ENCODE results near the gene ARID5B. TPM values are rescaled to one million over a fixed set of nuclear protein-coding genes. Genes with fewer than 3 reads are reported as not detected.

Gene ARID5B
- polyA plus RNA-seq, 4 donors, result 47.6 to 56.4 (median 51.1) TPM

DNA sequence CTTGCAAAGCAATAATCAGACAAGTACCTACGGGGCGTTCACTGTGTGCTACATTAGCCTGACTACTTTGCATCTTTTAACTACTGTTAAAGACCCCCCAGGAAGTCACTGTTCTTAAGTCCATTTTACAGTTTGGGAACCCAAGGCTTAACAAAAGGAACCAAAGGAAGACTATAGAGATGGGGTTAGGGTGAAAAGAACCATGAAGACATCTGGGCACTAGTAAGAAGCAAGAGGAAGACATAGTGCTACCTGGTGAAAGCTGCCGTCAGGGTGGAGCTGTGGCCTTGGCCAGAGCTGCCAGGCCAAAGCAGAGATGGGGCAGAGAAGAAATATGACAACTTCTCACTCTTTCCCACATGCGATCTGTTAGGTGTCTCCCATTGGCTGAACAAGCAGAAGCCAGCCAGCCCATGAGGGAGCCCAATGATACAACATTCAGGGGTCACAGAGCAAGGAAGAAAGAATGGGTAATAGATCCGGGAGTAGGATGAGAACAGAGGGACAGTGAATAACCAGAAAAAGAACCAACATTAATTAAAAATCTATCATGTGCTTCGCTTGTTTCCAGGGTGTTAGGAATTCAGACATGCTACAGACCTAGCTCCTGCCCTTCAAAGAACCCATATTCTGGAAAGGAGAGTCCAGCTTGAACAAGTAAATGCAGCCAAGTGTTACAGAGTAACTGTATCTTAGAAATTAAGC lies 85.4 kb downstream of the ARID5B start:
- no peak for DNase-seq (ENCODE audit: low read depth in 4 of 4, low spot score in 3 of 4)

DNA sequence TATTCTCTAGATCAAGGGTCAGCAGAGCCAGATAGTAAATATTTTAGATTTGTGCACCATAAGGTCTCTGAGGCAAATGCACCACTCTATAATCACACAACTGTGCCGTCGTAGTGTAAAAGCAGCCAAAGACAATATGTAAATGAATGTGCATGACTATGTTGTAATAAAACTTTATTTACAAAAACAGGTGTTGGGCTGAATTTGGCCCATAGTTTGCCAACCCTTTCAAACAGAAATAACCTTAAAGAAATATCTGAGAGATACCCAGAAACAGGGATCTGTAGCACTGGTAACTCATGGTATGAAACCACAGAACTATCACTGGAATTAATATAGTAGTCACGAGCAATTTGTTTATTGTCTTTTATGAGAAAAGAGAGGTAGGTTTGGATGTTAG lies 86.0 kb downstream of the ARID5B start:
- no peak for DNase-seq (ENCODE audit: low read depth in 4 of 4, low spot score in 3 of 4)

DNA sequence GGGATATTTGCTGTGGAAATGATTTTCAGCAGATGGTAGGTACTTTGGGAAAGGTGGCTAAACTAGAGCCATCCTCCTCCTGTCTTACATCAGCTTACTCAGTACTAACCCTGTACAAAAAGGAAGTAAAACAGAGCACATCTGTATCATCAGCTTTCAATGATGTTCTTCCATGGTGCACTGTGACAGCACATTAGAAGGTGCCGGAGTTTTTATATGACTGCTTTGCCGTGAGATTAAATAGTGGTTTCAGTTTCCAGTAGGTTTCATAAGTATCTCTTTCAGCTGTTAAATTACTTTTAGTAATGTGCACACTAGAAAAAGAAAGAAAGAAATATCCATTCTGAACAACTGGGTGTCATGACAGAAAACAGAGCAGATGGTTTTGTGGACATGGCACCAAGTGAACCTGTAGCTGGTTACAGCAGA lies 86.5 kb downstream of the ARID5B start:
- no peak for DNase-seq (ENCODE audit: low read depth in 4 of 4, low spot score in 3 of 4)

DNA sequence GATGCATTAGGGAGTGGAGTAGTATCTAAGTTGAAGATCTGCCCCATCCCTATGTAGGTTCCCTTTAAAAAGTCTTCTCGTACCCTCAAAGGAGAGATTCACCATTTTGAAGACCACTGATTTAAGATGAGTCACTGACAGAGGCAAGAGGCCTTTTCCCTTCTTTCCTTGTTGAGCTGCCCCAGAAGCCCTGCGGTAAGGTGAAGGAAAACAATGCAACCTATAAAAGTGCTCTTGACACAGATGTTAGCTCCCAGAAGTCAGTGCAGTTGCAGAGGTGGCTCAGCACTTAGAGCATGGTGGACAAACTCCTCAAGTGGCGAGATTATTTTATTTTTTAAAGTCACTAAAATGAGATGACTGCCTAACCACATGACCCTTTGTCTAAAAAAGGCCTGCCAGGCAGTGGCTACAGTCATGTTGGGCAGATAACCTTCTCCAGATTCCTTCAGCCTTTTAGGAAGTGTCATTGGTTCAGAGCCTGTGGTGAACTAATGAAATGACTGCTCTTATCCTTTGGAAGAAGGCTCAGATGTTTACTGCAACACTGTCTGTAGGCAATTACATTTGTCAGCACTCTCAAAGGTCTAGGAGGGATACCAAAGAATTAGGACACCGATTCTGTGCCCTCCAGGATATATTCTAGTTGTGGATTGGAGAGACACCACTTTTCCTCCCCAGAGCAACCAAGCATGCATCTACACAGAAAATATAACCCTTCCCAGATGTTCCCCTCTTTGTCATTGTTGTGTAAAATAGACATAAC lies 88.7 kb downstream of the ARID5B start:
- no peak for DNase-seq (ENCODE audit: low read depth in 4 of 4, low spot score in 3 of 4)

DNA sequence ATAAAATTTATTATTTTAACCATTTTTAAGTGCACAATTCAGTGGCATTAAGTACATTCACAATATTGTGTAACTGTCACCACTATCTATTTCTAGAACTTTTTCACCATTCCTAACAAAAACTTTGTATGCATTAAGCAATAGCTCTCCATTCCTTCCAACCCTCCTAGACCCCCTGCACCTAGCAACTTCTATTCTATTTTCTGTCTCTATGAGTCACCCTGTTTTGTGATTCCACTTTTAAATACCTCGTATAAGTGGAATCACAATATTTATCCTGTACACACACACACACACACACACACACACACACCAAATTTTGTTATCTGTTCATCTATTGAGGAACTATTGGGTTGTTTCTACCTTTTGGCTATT lies 89.2 kb downstream of the ARID5B start:
- DNase-seq (ENCODE audit: low read depth in 4 of 4, low spot score in 3 of 4), result no peak

DNA sequence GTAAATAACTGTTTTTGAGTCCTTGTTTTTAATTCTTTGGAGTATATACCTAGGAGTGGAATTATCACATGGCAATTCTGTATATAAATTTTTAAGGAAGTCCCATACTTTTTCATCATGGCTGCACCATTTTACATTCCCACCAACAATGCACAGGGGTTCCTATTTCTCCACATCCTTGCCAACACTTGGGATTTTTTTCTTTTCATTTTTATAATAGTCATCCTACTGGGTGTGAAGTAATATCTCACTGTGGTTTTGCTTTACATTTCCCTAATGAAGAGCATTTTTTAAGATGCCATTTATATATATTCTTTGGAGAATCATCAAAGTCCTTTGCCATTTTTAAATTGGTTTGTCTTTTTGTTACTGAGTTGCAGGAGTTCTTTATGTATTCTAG lies 89.7 kb downstream of the ARID5B start:
- DNase-seq (ENCODE audit: low read depth in 4 of 4, low spot score in 3 of 4), result no peak

DNA sequence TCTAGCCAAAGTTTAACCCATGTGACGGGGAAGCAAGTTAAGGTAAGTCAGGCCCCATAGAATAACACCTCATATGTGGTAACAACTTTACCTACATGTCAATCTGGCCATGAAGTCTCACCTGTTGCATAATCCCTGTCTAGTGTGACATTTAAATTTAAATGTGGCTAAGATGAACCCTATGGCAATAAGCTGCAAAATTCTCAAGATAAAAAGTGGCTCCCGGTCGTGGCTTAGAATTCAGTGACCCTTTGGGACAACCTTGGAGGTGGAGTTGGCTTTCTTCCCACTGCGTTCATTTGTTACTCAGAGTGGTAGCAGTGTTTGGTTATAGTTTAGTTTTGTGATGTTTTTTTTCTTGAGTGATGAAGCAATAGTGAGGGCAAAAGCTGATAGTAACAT lies 90.6 kb downstream of the ARID5B start:
- no peak for DNase-seq (ENCODE audit: low read depth in 4 of 4, low spot score in 3 of 4)

DNA sequence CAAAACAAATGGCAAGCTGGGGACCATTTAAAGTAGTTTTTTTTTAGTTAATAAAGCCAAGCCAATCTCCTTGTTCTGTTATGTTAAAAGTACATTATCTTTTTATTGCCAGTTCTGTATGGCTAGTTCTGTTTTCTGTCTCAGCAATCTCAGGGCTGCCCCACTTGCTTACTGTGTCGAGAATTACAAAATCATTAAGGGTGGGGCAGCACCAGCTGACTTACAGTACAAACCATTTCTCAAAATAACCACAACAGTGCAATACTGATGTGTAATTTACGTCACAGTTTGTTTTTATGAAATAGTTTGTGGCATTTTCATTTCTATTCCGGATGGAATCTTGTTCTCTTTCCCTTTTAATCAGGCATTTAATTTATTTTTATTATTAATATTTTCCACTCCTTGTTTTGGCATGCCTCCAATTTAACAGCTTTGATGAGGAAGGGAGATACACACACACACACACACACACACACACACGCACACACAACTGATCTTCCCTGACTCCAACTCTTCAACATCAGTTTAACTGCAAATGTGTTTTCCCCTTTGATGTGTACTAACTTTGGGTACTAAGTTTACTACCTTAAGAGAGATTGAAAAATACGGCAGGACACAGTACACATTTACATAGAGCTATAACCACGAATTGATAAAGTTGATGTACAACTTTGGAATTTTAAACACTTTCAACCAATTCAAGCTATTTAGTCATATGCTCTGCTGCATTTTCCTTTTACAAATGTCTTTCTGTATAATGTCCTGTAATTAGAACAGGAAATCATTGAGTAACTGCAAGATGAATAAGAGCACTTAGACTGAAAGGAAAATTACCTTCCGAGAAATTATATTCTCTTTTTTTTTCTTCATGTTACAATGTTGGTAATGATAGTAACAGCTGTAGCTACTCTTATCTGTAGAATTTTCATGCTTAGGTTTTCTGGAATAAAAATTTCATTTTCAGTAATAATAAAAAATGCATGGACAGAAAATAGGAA lies 91.5 kb downstream of the ARID5B start:
- DNase-seq (ENCODE audit: low read depth in 4 of 4, low spot score in 3 of 4), result no peak

DNA sequence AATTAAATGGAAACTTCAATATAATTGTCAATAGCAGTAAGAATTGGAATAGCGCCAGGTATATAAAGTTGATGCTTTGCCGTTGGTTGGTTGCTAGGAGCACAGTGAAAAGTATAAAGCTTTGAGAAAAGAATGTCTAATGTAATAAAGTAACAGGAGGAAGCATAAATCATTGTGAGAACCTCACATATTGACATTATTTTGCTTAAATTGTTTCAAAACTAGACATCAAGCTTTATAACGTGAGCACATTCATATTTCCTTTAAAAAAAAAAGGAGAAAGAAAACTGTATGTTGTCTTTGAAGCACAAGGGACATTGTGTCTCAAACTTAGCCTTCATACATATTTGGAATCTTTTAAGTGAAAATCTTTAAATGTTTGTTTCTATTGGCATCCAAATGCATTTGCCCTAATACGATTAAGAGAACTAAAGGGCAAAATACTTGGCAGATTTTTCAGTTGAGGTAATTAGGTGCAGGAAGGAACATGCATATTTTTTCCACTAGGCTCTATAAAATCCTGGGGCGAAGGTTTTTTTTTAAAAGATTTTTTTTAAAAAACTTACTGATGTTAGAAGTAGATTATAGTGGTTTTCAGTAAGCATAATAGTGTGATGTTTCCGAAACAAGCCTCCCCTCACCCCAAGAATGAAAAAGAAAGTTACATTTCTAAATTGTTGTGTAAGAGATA lies 92.4 kb downstream of the ARID5B start:
- DNase-seq (ENCODE audit: low read depth in 4 of 4, low spot score in 3 of 4), result no peak

DNA sequence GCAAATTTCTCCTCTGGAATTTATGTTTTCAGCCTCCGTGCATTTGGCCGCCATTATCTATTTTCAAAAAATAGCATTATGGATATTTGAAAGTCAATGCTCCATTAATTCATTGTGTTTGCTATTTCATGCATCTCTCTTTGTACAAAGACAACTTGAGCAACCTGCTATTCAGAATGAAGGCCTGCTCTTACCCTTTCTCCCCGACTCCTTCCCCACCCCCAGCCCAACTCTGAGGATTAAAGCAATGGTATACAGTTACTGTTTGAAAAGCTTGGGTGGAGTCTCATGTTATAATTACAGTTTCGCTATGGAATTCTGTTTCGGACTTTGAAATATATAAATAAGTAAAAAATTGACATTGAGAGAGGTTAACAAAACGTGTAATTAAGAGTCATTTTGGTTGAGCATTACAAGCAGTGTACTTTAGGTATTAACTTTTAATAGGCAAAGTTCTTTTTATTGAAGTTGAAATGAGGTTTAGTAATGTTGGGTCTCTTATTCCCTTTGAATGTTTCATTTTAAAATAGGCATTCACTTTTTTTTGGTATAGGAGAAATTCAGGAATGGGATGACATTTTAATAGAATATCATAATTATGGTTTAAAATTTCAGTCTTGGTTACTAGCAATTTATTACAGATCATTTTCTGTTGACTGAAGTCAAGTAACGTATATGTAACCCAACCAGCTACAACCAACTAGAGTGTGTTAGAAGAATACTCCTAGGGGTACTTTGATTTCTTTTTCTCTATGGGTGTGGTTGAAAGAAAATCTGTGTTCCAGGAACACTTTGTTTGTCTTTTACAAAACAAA lies 93.1 kb downstream of the ARID5B start:
- DNase-seq (ENCODE audit: low read depth in 4 of 4, low spot score in 3 of 4), result no peak

DNA sequence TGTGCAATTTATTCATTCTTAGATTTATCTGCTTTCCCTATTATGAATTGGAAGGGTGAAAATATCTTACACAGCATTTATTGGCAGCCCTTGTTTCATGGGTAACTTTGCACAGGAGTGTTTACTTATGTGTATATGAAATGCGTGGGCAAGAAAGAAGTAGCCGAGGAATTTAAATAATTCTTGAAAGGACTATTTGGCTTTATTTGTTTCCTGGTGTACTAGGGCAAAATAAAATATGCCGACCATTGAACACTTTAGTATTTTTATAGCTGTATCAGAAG lies 93.7 kb downstream of the ARID5B start:
- no peak for DNase-seq (ENCODE audit: low read depth in 4 of 4, low spot score in 3 of 4)

DNA sequence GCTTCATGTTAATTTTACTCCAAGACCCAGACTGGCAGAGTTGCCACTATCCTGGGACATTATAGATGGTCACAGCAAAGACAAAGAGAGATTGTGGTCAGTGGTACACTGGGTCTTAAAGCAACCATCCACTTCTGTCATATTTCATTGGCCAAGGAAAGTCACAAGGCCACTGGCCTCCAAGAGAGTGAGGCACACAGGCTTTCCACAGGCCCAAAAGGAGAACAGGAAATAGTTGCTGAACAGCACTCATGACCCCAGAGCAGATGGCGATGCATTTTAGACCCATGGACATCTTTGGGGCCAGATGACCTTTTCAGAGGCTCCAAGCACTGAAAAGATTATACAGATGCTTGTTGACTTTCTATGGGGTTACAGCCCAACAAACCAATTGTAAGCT lies 97.4 kb downstream of the ARID5B start:
- no peak for DNase-seq (ENCODE audit: low read depth in 4 of 4, low spot score in 3 of 4)

DNA sequence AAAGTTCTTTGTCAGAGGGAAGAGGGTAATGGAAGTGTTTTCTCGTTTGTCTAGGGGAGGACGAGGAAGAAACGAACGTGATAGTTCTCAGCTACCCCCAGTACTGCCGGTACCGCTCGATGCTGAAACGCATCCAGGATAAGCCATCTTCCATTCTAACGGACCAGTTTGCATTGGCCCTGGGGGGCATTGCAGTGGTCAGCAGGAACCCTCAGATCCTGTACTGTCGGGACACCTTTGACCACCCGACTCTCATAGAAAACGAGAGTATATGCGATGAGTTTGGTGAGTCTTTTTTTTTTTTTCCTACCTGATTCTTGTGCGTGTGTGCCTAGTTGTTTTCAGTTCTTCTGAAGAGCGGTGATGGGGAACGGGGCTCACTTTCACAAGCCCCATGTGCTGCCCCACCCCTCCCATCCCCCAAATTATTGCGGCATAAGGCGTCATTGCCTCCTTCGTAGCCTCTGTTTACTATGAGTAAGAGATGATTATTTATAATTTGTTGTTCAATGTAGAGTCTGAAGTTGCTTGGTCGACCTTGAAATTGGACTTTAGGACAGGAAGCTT lies 98.6 kb downstream of the ARID5B start:
- DNase-seq (ENCODE audit: low read depth in 4 of 4, low spot score in 3 of 4), result no peak

DNA sequence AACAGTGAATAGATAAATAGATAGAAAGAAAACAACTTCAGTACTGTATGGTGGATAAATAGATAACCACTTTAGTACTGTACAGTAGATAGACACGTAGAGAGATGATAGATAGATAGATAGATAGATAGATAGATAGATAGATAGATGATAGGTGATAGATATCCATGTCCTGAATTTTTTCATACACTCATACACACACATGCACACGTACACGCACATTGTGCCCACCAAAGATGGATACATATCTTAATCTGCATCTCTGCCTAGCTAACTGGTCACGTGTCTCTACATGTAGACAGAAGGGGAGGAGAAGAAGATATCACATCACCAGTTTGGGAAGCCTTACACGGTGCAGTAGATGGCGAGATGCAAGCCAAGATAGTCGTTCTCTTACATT lies 99.2 kb downstream of the ARID5B start:
- no peak for DNase-seq (ENCODE audit: low read depth in 4 of 4, low spot score in 3 of 4)

DNA sequence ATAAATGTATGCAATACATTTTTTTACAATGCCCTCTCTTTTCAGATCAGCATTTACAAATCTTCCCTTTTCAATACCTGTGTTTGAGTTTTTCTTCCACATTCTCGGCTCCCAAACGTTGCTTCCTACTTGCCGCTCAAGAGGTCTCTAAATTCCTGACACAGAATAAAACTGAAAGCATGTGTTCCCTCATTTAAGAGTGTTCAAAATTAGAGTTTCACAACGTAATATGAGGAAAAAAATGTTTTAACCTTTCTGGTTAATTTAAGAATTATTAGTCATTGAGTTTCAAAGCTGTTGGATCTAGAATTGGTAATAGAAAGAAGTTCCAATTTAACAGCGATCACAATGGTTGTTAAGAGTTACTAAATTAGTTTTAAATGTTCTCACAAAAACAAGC lies 100.4 kb downstream of the ARID5B start:
- no peak for DNase-seq (ENCODE audit: low read depth in 4 of 4, low spot score in 3 of 4)

DNA sequence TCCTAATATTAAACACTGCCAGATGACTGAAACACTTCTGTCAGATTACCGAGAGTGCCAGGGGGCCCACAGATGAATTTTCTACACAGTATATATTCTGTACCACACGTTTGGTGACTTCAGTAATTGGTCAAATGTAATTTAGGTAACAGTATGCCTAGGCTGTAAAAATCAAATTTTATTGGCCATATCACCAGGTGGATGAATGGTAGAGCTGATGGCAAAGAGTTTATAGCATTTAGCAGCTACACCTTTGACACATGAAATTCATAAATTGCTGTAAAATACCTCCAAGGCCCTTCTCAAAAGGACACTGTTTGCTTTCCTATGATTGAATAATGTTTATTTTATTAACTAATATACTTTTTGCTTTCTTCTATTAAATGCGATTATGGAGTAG lies 101.3 kb downstream of the ARID5B start:
- DNase-seq (ENCODE audit: low read depth in 4 of 4, low spot score in 3 of 4), result no peak

DNA sequence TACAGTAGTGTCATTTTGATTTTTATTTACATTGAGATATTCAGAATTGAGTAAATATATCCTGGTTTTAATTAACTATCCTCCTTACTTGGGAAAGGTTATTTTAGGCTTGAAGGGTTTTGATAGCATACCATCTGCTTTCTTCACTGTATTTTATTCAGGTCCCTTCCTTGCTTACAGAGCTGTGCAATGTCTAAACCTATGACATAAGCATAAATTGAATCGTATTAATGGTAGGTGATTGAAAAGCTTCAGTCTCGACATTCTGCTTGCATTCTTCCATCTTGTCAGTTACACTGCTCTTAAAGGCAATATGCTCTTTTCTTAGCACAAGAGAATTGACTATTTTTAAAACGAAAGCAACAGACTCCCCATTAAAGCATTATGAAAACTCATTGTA lies 102.5 kb downstream of the ARID5B start:
- no peak for DNase-seq (ENCODE audit: low read depth in 4 of 4, low spot score in 3 of 4)

DNA sequence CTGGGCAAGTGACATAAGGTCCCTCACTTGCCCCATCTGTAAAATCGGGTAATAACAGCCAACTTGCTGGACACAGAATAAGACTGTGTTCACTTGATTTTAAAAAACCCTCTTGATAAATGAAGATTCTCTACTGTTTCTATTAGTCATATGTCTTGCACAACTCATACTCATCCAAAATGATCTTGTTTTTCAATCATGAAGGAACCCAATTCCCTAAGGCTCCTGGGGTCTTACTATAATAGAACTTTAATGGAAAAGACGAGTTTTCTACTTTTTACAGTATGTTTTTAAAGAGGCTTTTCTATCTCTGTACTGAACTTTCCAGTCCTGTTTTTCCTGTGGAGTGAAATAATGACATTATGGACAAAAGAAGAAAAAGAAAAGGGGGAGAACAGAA lies 103.8 kb downstream of the ARID5B start:
- DNase-seq (ENCODE audit: low read depth in 4 of 4, low spot score in 3 of 4), result no peak

DNA sequence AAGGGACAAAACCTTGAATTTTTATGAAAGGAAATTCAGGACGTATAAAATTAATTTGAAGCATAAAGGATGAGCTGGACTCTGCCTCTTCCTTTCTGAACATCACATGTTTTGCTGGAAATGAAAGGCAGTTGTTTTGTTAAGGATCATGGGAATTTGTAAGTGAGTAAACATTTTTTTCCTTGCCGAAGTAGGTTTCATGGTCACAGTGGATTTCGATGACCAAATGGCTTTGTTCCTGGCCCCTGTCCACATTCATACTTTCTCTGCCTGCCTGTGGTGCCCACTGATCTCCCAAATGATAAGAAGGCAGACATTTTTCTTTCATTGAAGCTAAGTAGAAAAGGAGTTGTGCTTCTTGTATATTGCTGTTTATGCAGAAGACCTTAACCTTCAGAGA lies 104.2 kb downstream of the ARID5B start:
- no peak for DNase-seq (ENCODE audit: low read depth in 4 of 4, low spot score in 3 of 4)

DNA sequence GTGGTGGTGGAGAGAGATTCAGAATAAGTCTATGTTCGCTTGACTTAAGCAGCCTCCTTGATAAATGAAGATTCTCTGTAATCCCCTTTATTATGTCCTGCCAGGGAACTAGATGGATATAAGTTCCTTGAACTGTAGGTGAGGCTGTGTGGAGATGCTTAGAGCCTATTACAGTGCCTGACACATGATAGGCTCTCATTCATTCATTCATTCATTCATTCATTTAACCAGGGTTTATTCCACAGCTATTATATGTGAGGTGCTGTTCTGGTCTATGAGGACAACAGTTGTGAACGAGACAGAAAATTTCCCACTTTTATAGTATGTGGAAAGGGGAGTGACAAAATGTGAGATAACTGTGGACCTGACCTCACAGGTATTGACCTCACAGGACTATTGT lies 105.6 kb downstream of the ARID5B start:
- no peak for DNase-seq (ENCODE audit: low read depth in 4 of 4, low spot score in 3 of 4)

Data from right renal pelvis (tissue), 4 donors.